GM23338 (cell line): Measurements from ENCODE around the gene RTP5. TPM values are rescaled to one million over a fixed set of nuclear protein-coding genes. Genes with fewer than 3 reads are reported as not detected.

Experiments
- ATAC-seq: fragments of 200-7000 bp; cut with Tn5 transposase; 3 replicates; pipeline ENCODE4 v1.9.1; 2020
- DNase-seq: peaks from one replicate; pipeline ENCODE4 v3.0.0-alpha.2; 2015; ENCODE audit warnings: low spot score
- H2AFZ ChIP-seq: fragments of 200-600 bp; sonication (generic); 2 replicates; pipeline ENCODE4 v1.8.0; 2016; ENCODE audit warnings: antibody characterized with exemption, mild to moderate bottlenecking, moderate library complexity
- H3F3A ChIP-seq: fragments of 200-600 bp; sonication (generic); replicated peaks from 2 replicates; pipeline ENCODE4 v1.8.0; 2017; ENCODE audit warnings: antibody characterized with exemption, mixed run types, low read depth
- H3K27ac ChIP-seq: fragments of 200-600 bp; sonication (generic); 2 replicates; pipeline ENCODE4 v1.6.1; 2016; ENCODE audit warnings: low read depth
- H3K27me3 ChIP-seq: fragments of 200-600 bp; sonication (generic); 2 replicates; pipeline ENCODE4 v1.8.0; 2016; ENCODE audit warnings: mild to moderate bottlenecking, mixed run types, moderate library complexity; ENCODE audit not compliant: insufficient read depth
- H3K36me3 ChIP-seq: fragments of 200-600 bp; sonication (generic); 2 replicates; pipeline ENCODE4 v1.8.0; 2016; ENCODE audit warnings: mild to moderate bottlenecking; ENCODE audit not compliant: insufficient read depth
- H3K4me1 ChIP-seq: fragments of 200-600 bp; sonication (generic); 2 replicates; pipeline ENCODE4 v1.8.0; 2016; ENCODE audit warnings: mild to moderate bottlenecking, moderate library complexity; ENCODE audit not compliant: insufficient read depth
- H3K4me2 ChIP-seq: fragments of 200-600 bp; sonication (generic); 2 replicates; pipeline ENCODE4 v1.7.1; 2017; ENCODE audit warnings: mixed run types
- H3K4me3 ChIP-seq: fragments of 200-600 bp; sonication (generic); 2 replicates; pipeline ENCODE4 v1.6.1; 2016; ENCODE audit warnings: mixed run types
- H3K79me2 ChIP-seq: fragments of 200-600 bp; sonication (generic); replicated peaks from 2 replicates; pipeline ENCODE4 v1.8.0; 2017; ENCODE audit warnings: mild to moderate bottlenecking; ENCODE audit not compliant: insufficient read depth
- H3K9me2 ChIP-seq: fragments of 200-600 bp; sonication (generic); 2 replicates; pipeline ENCODE4 v1.8.0; 2017; ENCODE audit not compliant: insufficient read depth
- H4K20me1 ChIP-seq: fragments of 200-600 bp; sonication (generic); replicated peaks from 2 replicates; pipeline ENCODE4 v1.8.0; 2017; ENCODE audit warnings: mild to moderate bottlenecking; ENCODE audit not compliant: insufficient read depth
- H3K27ac Mint-ChIP-seq: 2 replicates; pipeline ENCODE4 v1.8.0; 2020; ENCODE audit warnings: inconsistent platforms, mild to moderate bottlenecking, moderate library complexity, mixed read lengths
- H3K27me3 Mint-ChIP-seq: 3 replicates; pipeline ENCODE4 v1.8.0; 2022; ENCODE audit warnings: low read depth, mild to moderate bottlenecking, moderate library complexity, mixed read lengths, inconsistent platforms; ENCODE audit not compliant: insufficient read depth, poor library complexity
- H3K36me3 Mint-ChIP-seq: 3 replicates; pipeline ENCODE4 v1.8.0; 2021; ENCODE audit warnings: low read depth, mild to moderate bottlenecking, inconsistent platforms, moderate library complexity, mixed read lengths
- H3K4me1 Mint-ChIP-seq: 3 replicates; pipeline ENCODE4 v1.8.0; 2020; ENCODE audit warnings: mild to moderate bottlenecking, inconsistent platforms, mixed read lengths
- H3K4me3 Mint-ChIP-seq: 3 replicates; pipeline ENCODE4 v1.8.0; 2021; ENCODE audit warnings: moderate library complexity, mild to moderate bottlenecking, inconsistent platforms, mixed read lengths
- H3K9me3 Mint-ChIP-seq: 3 replicates; pipeline ENCODE4 v1.8.0; 2020; ENCODE audit warnings: moderate library complexity, mild to moderate bottlenecking, inconsistent platforms, mixed read lengths
- CREB1 ChIP-seq: fragments of 250-450 bp; sonication (Bioruptor Pico); IDR thresholded peaks from 2 replicates; pipeline ENCODE4 v1.5.0; 2020; ENCODE audit warnings: low read depth, mild to moderate bottlenecking, moderate library complexity
- ETS1 ChIP-seq: IDR thresholded peaks from 2 replicates; pipeline ENCODE4 v1.6.1; 2016; ENCODE audit warnings: antibody characterized with exemption
- JUNB ChIP-seq: IDR thresholded peaks from one replicate; pipeline ENCODE4 v1.6.1; 2016; ENCODE audit warnings: antibody characterized with exemption; ENCODE audit not compliant: unreplicated experiment
- NANOG ChIP-seq: IDR thresholded peaks from 2 replicates; pipeline ENCODE4 v1.6.1; 2016; ENCODE audit warnings: antibody characterized with exemption, borderline replicate concordance
- POLR2AphosphoS5 ChIP-seq: IDR thresholded peaks from 2 replicates; pipeline ENCODE4 v1.6.1; 2016; ENCODE audit warnings: antibody characterized with exemption, low read depth
- STAT1 ChIP-seq: IDR thresholded peaks from one replicate; pipeline ENCODE4 v1.6.1; 2016; ENCODE audit warnings: antibody characterized with exemption; ENCODE audit not compliant: unreplicated experiment
- ZNF114 ChIP-seq: fragments of 250-450 bp; sonication (Bioruptor Pico); IDR thresholded peaks from 2 replicates; pipeline ENCODE4 v1.5.0; 2020; ENCODE audit warnings: mild to moderate bottlenecking, moderate library complexity
- ZNF331 ChIP-seq: fragments of 250-450 bp; sonication (Bioruptor Pico); IDR thresholded peaks from 2 replicates; pipeline ENCODE4 v1.5.0; 2020; ENCODE audit warnings: low read depth, mild to moderate bottlenecking, moderate library complexity
- ZNF462 ChIP-seq: fragments of 250-450 bp; sonication (Bioruptor Pico); IDR thresholded peaks from 2 replicates; pipeline ENCODE4 v1.5.0; 2020; ENCODE audit warnings: mild to moderate bottlenecking, moderate library complexity
- polyA plus RNA-seq: library from polyadenylated mRNA; unstranded; fragments of >200 nt; fragmentation: Nextera tagmentation; extraction: Ambion mirVana; gene quantifications from 2 replicates; pipeline ENCODE4 v1.2.1, GENCODE V29; 2016
- total RNA-seq: library from RNA; depleted of rRNA; stranded (reverse); fragments of >200 nt; shearing (Covaris generic); gene quantifications from 2 replicates; pipeline ENCODE4 v1.2.3, GENCODE V29; 2014

RTP5 gene
- total and polyA plus RNA-seq, 2 experiments from 2014 or later = not detected

DNA sequence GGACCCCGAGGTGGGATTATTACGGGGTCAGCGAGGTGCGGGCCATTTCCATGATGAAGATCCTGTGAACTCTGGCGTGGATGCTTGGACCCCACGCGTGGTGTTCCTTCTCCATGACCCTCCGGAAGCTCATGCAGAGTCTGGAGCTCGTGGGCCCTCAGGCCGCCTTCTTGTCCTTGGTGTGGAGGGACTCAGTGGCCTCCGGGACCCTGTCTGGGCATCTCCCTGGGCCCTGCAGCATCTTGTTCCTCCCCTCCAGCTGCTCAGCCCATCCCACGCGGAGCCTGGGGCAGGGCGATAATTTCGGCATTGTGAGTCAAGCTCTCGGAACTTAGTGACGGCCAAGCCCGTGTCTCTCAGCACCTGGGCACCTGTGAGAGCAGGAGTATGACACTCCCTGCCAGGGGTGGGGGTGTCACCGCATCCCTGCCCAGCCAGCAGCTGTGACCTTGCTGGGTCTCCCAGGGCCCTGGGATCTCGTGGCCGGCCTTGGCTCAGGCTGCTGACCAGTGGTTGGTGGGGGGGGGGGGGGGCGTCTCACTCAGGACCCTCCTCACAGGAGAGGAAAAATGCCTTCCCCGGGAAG is 24.6 kb downstream of the RTP5 start:
- ATAC-seq = no peak
- no peak for TF ChIP-seq CREB1 (CRISPR knock-in tag)
- no peak for TF ChIP-seq ETS1
- Histone ChIP-seq H3F3A (0 out of 2 replicates have a peak, but pooled peaks cover 3% of the 10 kb centered on the region), H3K79me2 (no peaks in the 10 kb centered on the region), H3K9me2 (no peaks in the 10 kb centered on the region), H3K36me3 (no peaks in the 10 kb centered on the region), H2AFZ (no peak overlapping the region), H3K4me1 (peaks cover 5% of the 10 kb centered on the region; the same call in 1 of the 2 replicates), H3K27me3 (no peaks in the 10 kb centered on the region), H3K27ac (no peak overlapping the region), H3K4me2 (no peak overlapping the region), H3K4me3 (no peak overlapping the region), H4K20me1 (no peaks in the 10 kb centered on the region; the same call in 1 of the 2 replicates)
- Mint-ChIP-seq H3K4me3 (no peak overlapping the region), H3K27ac (no peak overlapping the region), H3K27me3 (peaks cover 22% of the 10 kb centered on the region), H3K4me1 (peaks cover 14% of the 10 kb centered on the region), H3K36me3 (peaks cover 5% of the 10 kb centered on the region), H3K9me3 (peaks cover 13% of the 10 kb centered on the region)
- DNase-seq = no peak

DNA sequence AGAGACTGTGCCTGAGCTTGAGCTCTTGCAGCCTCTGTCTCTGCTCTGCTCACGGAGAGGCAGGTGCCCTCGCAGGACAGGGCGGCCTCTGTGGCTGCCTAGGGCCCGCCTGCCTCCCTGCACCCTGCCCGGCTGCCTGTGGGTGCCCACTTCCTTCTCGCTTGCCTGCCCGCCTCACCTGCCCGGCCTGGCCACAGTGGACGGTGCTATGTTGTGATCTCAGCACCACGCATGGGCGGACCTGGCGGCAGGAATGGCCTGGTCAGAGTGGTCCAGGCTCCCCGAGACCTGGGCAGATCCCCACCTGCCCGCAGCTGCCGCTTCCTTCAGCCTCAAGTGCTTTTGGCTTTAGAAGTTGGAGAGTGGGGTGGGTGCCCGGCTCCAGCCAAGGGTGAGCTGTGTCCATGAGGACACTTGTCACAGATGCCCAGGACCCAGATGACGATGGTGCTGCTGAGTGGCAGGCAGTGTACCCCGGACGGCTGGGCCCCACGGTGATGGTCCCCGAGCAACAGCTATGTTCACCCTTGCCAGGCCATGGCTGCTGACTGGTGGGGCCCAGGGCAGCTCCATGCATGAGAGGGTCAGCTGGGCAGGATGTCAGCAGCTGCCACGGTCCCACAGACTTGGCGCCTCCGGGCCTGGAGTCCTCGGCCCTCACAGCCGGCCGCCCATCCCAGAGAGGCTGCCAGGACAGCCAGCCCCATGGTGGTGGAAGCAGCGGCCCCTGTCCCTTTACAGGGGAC is 25.3 kb downstream of the RTP5 start:
- no peaks in the 10 kb centered on the region; the same call in 2 of the 3 replicates for H3K36me3 Mint-ChIP-seq
- no peak overlapping the region for H3K27ac Mint-ChIP-seq
- Histone ChIP-seq H3K36me3 (no peaks in the 10 kb centered on the region), H3K4me2 (no peak overlapping the region), H3F3A (no peaks in the 10 kb centered on the region), H2AFZ (no peak overlapping the region), H3K79me2 (no peaks in the 10 kb centered on the region), H3K4me3 (no peak overlapping the region), H3K27ac (no peak overlapping the region), H3K9me2 (no peaks in the 10 kb centered on the region), H3K4me1 (peaks cover 5% of the 10 kb centered on the region; the same call in 1 of the 2 replicates), H4K20me1 (no peaks in the 10 kb centered on the region; the same call in 1 of the 2 replicates), H3K27me3 (no peaks in the 10 kb centered on the region)
- ATAC-seq (no peak), DNase-seq (no peak)
- H3K9me3 Mint-ChIP-seq = peaks cover 12% of the 10 kb centered on the region; the same call in 2 of the 3 replicates
- peaks cover 20% of the 10 kb centered on the region for H3K4me1 Mint-ChIP-seq
- H3K4me3 Mint-ChIP-seq = no peak overlapping the region
- H3K27me3 Mint-ChIP-seq = peaks cover 25% of the 10 kb centered on the region
- no peak for TF ChIP-seq ETS1
- TF ChIP-seq ZNF462 = no peak
- no peak for TF ChIP-seq ZNF114 (CRISPR knock-in tag)
- no peak for TF ChIP-seq ZNF331 (CRISPR knock-in tag)
- TF ChIP-seq NANOG = no peak
- no peak for TF ChIP-seq STAT1
- no peak for TF ChIP-seq POLR2AphosphoS5
- no peak for TF ChIP-seq JUNB
- no peak for TF ChIP-seq CREB1 (CRISPR knock-in tag)
